H9 (cell line): ENCODE data around the gene FBXO31. TPM values are rescaled to one million over a fixed set of nuclear protein-coding genes. Genes with fewer than 3 reads are reported as not detected.

Experiments used
- DNase-seq: peaks from one replicate; pipeline ENCODE4 v3.0.0-alpha.2; 2017
- H2AFZ ChIP-seq: one replicate; pipeline ENCODE4 v1.6.1; 2013; ENCODE audit warnings: mild to moderate bottlenecking, low read length, control low read depth, moderate library complexity
- H2AK5ac ChIP-seq: 2 replicates; pipeline ENCODE4 v1.6.1; 2013; ENCODE audit warnings: low read length, control low read depth, mixed read lengths; ENCODE audit not compliant: insufficient read length
- H2BK120ac ChIP-seq: one replicate; pipeline ENCODE4 v1.6.1; 2013; ENCODE audit warnings: low read depth, mild to moderate bottlenecking, low read length, control low read depth, inconsistent platforms; ENCODE audit not compliant: poor library complexity, severe bottlenecking
- H2BK12ac ChIP-seq: 2 replicates; pipeline ENCODE4 v1.6.1; 2013; ENCODE audit warnings: low read length, control low read depth, mixed read lengths, low read depth; ENCODE audit not compliant: insufficient read length
- H2BK15ac ChIP-seq: 2 replicates; pipeline ENCODE4 v1.6.1; 2013; ENCODE audit warnings: low read depth, low read length, control low read depth
- H2BK20ac ChIP-seq: one replicate; pipeline ENCODE4 v1.6.1; 2013; ENCODE audit warnings: low read depth, mild to moderate bottlenecking, low read length, control low read depth, inconsistent platforms; ENCODE audit not compliant: poor library complexity, severe bottlenecking
- H2BK5ac ChIP-seq: 2 replicates; pipeline ENCODE4 v1.6.1; 2013; ENCODE audit warnings: low read length, control low read depth, mixed read lengths; ENCODE audit not compliant: insufficient read length
- H3K14ac ChIP-seq: 2 replicates; pipeline ENCODE4 v1.6.1; 2013; ENCODE audit warnings: low read length, control low read depth; ENCODE audit not compliant: insufficient read depth
- H3K18ac ChIP-seq: 2 replicates; pipeline ENCODE4 v1.6.1; 2013; ENCODE audit warnings: low read depth, mild to moderate bottlenecking, mixed read lengths, low read length, control low read depth; ENCODE audit not compliant: insufficient read length
- H3K23ac ChIP-seq: 2 replicates; pipeline ENCODE4 v1.6.1; 2013; ENCODE audit warnings: low read length, control low read depth, mixed read lengths, low read depth; ENCODE audit not compliant: insufficient read length
- H3K23me2 ChIP-seq: 2 replicates; pipeline ENCODE4 v1.6.1; 2013; ENCODE audit warnings: low read depth, mild to moderate bottlenecking, mixed read lengths, low read length, control low read depth; ENCODE audit not compliant: insufficient read length, poor library complexity, severe bottlenecking
- H3K27ac ChIP-seq: 2 replicates; pipeline ENCODE4 v1.5.1; 2013; ENCODE audit warnings: low read length, control low read depth, mixed read lengths, low read depth; ENCODE audit not compliant: insufficient read length
- H3K27me3 ChIP-seq: 2 replicates; pipeline ENCODE4 v1.6.1; 2013; ENCODE audit warnings: low read length, control low read depth, inconsistent platforms; ENCODE audit not compliant: insufficient read depth
- H3K4ac ChIP-seq: 2 replicates; pipeline ENCODE4 v1.6.1; 2013; ENCODE audit warnings: low read depth, mild to moderate bottlenecking, control low read depth, inconsistent platforms, low read length, moderate library complexity
- H3K4me1 ChIP-seq: 2 replicates; pipeline ENCODE4 v1.6.1; 2013; ENCODE audit warnings: low read length, control low read depth, inconsistent platforms; ENCODE audit not compliant: insufficient read depth
- H3K4me2 ChIP-seq: 2 replicates; pipeline ENCODE4 v1.6.1; 2013; ENCODE audit warnings: low read length, control low read depth, mixed read lengths; ENCODE audit not compliant: insufficient read length, insufficient read depth
- H3K56ac ChIP-seq: 2 replicates; pipeline ENCODE4 v1.6.1; 2013; ENCODE audit warnings: low read depth, mild to moderate bottlenecking, mixed read lengths, low read length, control low read depth; ENCODE audit not compliant: insufficient read length
- H3K79me1 ChIP-seq: 2 replicates; pipeline ENCODE4 v1.6.1; 2013; ENCODE audit warnings: low read depth, mild to moderate bottlenecking, moderate library complexity, low read length, control low read depth, inconsistent platforms; ENCODE audit not compliant: insufficient read depth, poor library complexity, severe bottlenecking
- H3K79me2 ChIP-seq: 2 replicates; pipeline ENCODE4 v1.6.1; 2013; ENCODE audit warnings: low read length, control low read depth, inconsistent platforms; ENCODE audit not compliant: insufficient read depth
- H3K9ac ChIP-seq: 2 replicates; pipeline ENCODE4 v1.6.1; 2013; ENCODE audit warnings: low read length, control low read depth, mixed read lengths; ENCODE audit not compliant: insufficient read length; ENCODE audit errors: extremely low read depth
- H3K9me3 ChIP-seq: one replicate; pipeline ENCODE4 v1.6.1; 2013; ENCODE audit warnings: low read depth, low read length, inconsistent platforms; ENCODE audit not compliant: control insufficient read depth
- H3T11ph ChIP-seq: one replicate; pipeline ENCODE4 v1.6.1; 2013; ENCODE audit warnings: mild to moderate bottlenecking, low read length, control low read depth, inconsistent platforms
- H4K20me1 ChIP-seq: one replicate; pipeline ENCODE4 v1.6.1; 2013; ENCODE audit not compliant: control insufficient read depth, insufficient read length, insufficient read depth
- H4K5ac ChIP-seq: 2 replicates; pipeline ENCODE4 v1.6.1; 2013; ENCODE audit warnings: low read depth, mild to moderate bottlenecking, mixed read lengths, low read length, control low read depth; ENCODE audit not compliant: insufficient read length
- H4K8ac ChIP-seq: replicated peaks from 2 replicates; pipeline ENCODE4 v1.6.1; 2013; ENCODE audit warnings: low read length, control low read depth, mixed read lengths, low read depth; ENCODE audit not compliant: insufficient read length
- H4K91ac ChIP-seq: 2 replicates; pipeline ENCODE4 v1.6.1; 2013; ENCODE audit warnings: low read depth, mild to moderate bottlenecking, moderate library complexity, mixed read lengths, low read length, control low read depth; ENCODE audit not compliant: insufficient read length
- H3K27ac Mint-ChIP-seq, 3 experiments: 2 replicates in 2 of 3; 3 replicates in 1 of 3; pipeline ENCODE4 v1.8.0; 2020 to 2021; ENCODE audit warnings: mixed read lengths in 3 of 3, mild to moderate bottlenecking in 1 of 3, moderate library complexity in 1 of 3
- H3K27me3 Mint-ChIP-seq: 2 replicates; pipeline ENCODE4 v1.8.0; 2021; ENCODE audit warnings: low read depth, mild to moderate bottlenecking, moderate library complexity, mixed read lengths
- H3K36me3 Mint-ChIP-seq, 3 experiments: 2 replicates in 2 of 3; 3 replicates in 1 of 3; pipeline ENCODE4 v1.8.0; 2020 to 2021; ENCODE audit warnings: low read depth in 3 of 3, mixed read lengths in 3 of 3; ENCODE audit not compliant: insufficient read depth in 1 of 3
- H3K4me1 Mint-ChIP-seq, 2 experiments: 2 replicates each; pipeline ENCODE4 v1.8.0; 2020; ENCODE audit warnings: mixed read lengths in 2 of 2
- H3K4me3 Mint-ChIP-seq, 2 experiments: 2 replicates in 1 of 2; 3 replicates in 1 of 2; pipeline ENCODE4 v1.8.0; 2020 to 2021; ENCODE audit warnings: mild to moderate bottlenecking in 2 of 2, mixed read lengths in 2 of 2, moderate library complexity in 1 of 2
- H3K9me3 Mint-ChIP-seq, 2 experiments: 2 replicates in 1 of 2; 3 replicates in 1 of 2; pipeline ENCODE4 v1.8.0; 2020; ENCODE audit warnings: mild to moderate bottlenecking in 2 of 2, mixed read lengths in 2 of 2, moderate library complexity in 1 of 2
- WGBS: extraction: QIAGEN DNeasy Blood & Tissue Kit; methylation state at CpG from one replicate; pipeline ENCODE4 v1.1.7; 2013; ENCODE audit warnings: missing lambda C conversion rate, low lambda C conversion rate, mixed read lengths; ENCODE audit not compliant: insufficient read length; ENCODE audit errors: extremely low coverage; 5-methylcytosine and 5-hydroxymethylcytosine counted together
- total RNA-seq: library from RNA; stranded (reverse); gene quantifications from 2 replicates; pipeline ENCODE4 v1.2.1, GENCODE V29; 2021
- TF ChIP-seq, protein P1 (sequence below): fragments of 200-600 bp; sonication (generic); conservative IDR thresholded peaks from 3 replicates; pipeline ENCODE4 v1.8.0; 2021; ENCODE audit warnings: antibody characterized with exemption, mild to moderate bottlenecking

Gene FBXO31
- total RNA-seq, 1 experiment from 2014 or later, result 24.2 TPM

DNA sequence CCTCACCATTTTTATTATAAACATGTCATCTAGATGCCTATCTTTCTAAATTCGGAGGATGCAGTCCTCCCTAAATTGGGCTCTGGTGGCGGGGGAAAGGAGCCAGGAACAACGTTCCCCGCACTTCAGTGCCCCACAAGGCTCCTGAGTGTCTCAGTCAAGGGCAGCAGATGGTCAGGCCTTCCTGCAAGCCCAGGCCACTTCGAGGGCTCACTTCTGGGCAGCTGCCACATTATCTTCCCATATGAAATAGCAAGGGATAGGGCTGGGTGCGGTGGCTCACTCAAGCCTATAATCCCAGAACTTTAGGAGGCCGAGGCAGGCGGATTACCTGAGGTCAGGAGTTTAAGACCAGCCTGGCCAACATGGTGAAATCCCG, 32.3 kb downstream of the FBXO31 start:
- H2BK20ac ChIP-seq, result no peak overlapping the region
- H3K79me2 ChIP-seq, result no peaks in the 10 kb centered on the region
- no peak for DNase-seq
- no peaks in the 10 kb centered on the region for H3K9me3 Mint-ChIP-seq
- no peaks in the 10 kb centered on the region for H3K27me3 ChIP-seq
- H3K14ac ChIP-seq, result no peak overlapping the region
- no peak overlapping the region for H4K8ac ChIP-seq
- H3K9ac ChIP-seq, result no peak overlapping the region
- no peak overlapping the region for H3K27ac ChIP-seq
- H3K4me3 Mint-ChIP-seq, result no peak overlapping the region
- H4K20me1 ChIP-seq, result no peaks in the 10 kb centered on the region
- H3K18ac ChIP-seq, result no peak overlapping the region
- peaks cover 3% of the 10 kb centered on the region for H3K79me1 ChIP-seq
- no peak overlapping the region for H4K91ac ChIP-seq
- no peaks in the 10 kb centered on the region for H3K9me3 ChIP-seq
- no peak overlapping the region for H2AK5ac ChIP-seq
- no peak overlapping the region for H2BK5ac ChIP-seq
- H3K23me2 ChIP-seq, result no peaks in the 10 kb centered on the region
- H4K5ac ChIP-seq, result no peak overlapping the region
- no peak overlapping the region for H2BK15ac ChIP-seq
- H3K4me1 Mint-ChIP-seq, result 0 out of 4 replicates have a peak, but pooled peaks cover 0 to under 1% of the 10 kb centered on the region in 2 experiments
- no peaks in the 10 kb centered on the region for H3K4me1 ChIP-seq
- TF ChIP-seq, protein P1, sequence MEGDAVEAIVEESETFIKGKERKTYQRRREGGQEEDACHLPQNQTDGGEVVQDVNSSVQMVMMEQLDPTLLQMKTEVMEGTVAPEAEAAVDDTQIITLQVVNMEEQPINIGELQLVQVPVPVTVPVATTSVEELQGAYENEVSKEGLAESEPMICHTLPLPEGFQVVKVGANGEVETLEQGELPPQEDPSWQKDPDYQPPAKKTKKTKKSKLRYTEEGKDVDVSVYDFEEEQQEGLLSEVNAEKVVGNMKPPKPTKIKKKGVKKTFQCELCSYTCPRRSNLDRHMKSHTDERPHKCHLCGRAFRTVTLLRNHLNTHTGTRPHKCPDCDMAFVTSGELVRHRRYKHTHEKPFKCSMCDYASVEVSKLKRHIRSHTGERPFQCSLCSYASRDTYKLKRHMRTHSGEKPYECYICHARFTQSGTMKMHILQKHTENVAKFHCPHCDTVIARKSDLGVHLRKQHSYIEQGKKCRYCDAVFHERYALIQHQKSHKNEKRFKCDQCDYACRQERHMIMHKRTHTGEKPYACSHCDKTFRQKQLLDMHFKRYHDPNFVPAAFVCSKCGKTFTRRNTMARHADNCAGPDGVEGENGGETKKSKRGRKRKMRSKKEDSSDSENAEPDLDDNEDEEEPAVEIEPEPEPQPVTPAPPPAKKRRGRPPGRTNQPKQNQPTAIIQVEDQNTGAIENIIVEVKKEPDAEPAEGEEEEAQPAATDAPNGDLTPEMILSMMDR, result no peak
- peaks cover 0 to 5% (median 1%) of the 10 kb centered on the region in 3 experiments; a peak in 4 of 7 replicates for H3K36me3 Mint-ChIP-seq
- no peaks in the 10 kb centered on the region for H3K27me3 Mint-ChIP-seq
- no peak overlapping the region for H3K23ac ChIP-seq
- no peak overlapping the region for H3K4me2 ChIP-seq
- no peak overlapping the region for H3T11ph ChIP-seq
- H2AFZ ChIP-seq, result no peak overlapping the region
- H3K4ac ChIP-seq, result no peak overlapping the region
- H3K56ac ChIP-seq, result no peak overlapping the region
- no CpG with 5 or more reads among the region's 9 CpGs for WGBS
- no peak overlapping the region for H2BK120ac ChIP-seq
- H2BK12ac ChIP-seq, result no peak overlapping the region
- H3K27ac Mint-ChIP-seq, result peak overlapping the region in 2 of 3 experiments; percentile 22 to 39; a peak in 1 of 7 replicates
